HepG2 (cell line): ENCODE results near the gene RPP21. TPM values are rescaled to one million over a fixed set of nuclear protein-coding genes. Genes with fewer than 3 reads are reported as not detected.

Experiments used
- ARID2 ChIP-seq: sonication (generic); formaldehyde crosslinking; IDR thresholded peaks from 2 replicates; pipeline ENCODE4 v1.8.1; 2022; ENCODE audit warnings: mild to moderate bottlenecking, missing genetic modification reagents, borderline replicate concordance
- CREB3 ChIP-seq: sonication (generic); formaldehyde crosslinking; IDR thresholded peaks from 2 replicates; pipeline ENCODE4 v1.5.0; 2020; ENCODE audit warnings: missing genetic modification reagents
- GLMP ChIP-seq: sonication (generic); formaldehyde crosslinking; IDR thresholded peaks from 2 replicates; pipeline ENCODE4 v1.9.0; 2021; ENCODE audit warnings: missing genetic modification reagents, mild to moderate bottlenecking, borderline replicate concordance
- HMG20B ChIP-seq: conservative IDR thresholded peaks from 2 replicates; pipeline ENCODE4 v1.6.1; 2016; ENCODE audit warnings: missing genetic modification reagents, missing compliant biosample characterization
- MTF1 ChIP-seq: sonication (generic); formaldehyde crosslinking; IDR thresholded peaks from 2 replicates; pipeline ENCODE4 v1.5.0; 2020; ENCODE audit warnings: missing genetic modification reagents
- RXRB ChIP-seq: IDR thresholded peaks from 2 replicates; pipeline ENCODE4 v1.6.1; 2016; ENCODE audit warnings: borderline replicate concordance, missing genetic modification reagents, missing compliant biosample characterization
- SMAD9 ChIP-seq: sonication (generic); formaldehyde crosslinking; IDR thresholded peaks from 2 replicates; pipeline ENCODE4 v1.5.1; 2020; ENCODE audit warnings: mild to moderate bottlenecking, missing genetic modification reagents
- SMC3 ChIP-seq: IDR thresholded peaks from 2 replicates; pipeline ENCODE4 v1.6.1; 2011; ENCODE audit warnings: low read length, improper control_type of control experiment
- SP5 ChIP-seq: IDR thresholded peaks from 2 replicates; pipeline ENCODE4 v1.6.1; 2016; ENCODE audit warnings: low read depth, borderline replicate concordance
- THAP7 ChIP-seq: sonication (generic); formaldehyde crosslinking; IDR thresholded peaks from 2 replicates; pipeline ENCODE4 v1.8.1; 2023; ENCODE audit warnings: mild to moderate bottlenecking, missing genetic modification reagents
- U2AF2 ChIP-seq: fragments of 200-400 bp; formaldehyde crosslinking; IDR thresholded peaks from 2 replicates; pipeline ENCODE4 v1.6.1; 2017; ENCODE audit warnings: low read depth, mild to moderate bottlenecking, low read length
- ZFP41 ChIP-seq: sonication (generic); formaldehyde crosslinking; IDR thresholded peaks from 2 replicates; pipeline ENCODE4 v1.4.0; 2020; ENCODE audit warnings: mild to moderate bottlenecking, missing genetic modification reagents, borderline replicate concordance
- ZNF205 ChIP-seq: IDR thresholded peaks from 2 replicates; pipeline ENCODE4 v1.6.1; 2018; ENCODE audit warnings: missing biosample characterization, missing genetic modification reagents
- ZNF225 ChIP-seq: sonication (generic); formaldehyde crosslinking; IDR thresholded peaks from 2 replicates; pipeline ENCODE4 v1.4.0; 2020; ENCODE audit warnings: mild to moderate bottlenecking, missing genetic modification reagents
- ZNF24 ChIP-seq: fragments of 450-650 bp; IDR thresholded peaks from 2 replicates; pipeline ENCODE4 v1.6.1; 2017; ENCODE audit warnings: antibody characterized with exemption, mild to moderate bottlenecking
- ZNF275 ChIP-seq: sonication (generic); formaldehyde crosslinking; IDR thresholded peaks from 2 replicates; pipeline ENCODE4 v1.8.0; 2022; ENCODE audit warnings: missing genetic modification reagents, mild to moderate bottlenecking, inconsistent platforms, borderline replicate concordance
- ZNF609 ChIP-seq: sonication (generic); formaldehyde crosslinking; IDR thresholded peaks from 2 replicates; pipeline ENCODE4 v1.4.0; 2020; ENCODE audit warnings: mild to moderate bottlenecking, missing genetic modification reagents, borderline replicate concordance
- ZNF746 ChIP-seq: sonication (generic); formaldehyde crosslinking; IDR thresholded peaks from 2 replicates; pipeline ENCODE4 v1.8.0; 2022; ENCODE audit warnings: mild to moderate bottlenecking, missing genetic modification reagents
- ZNF800 ChIP-seq: sonication (generic); formaldehyde crosslinking; IDR thresholded peaks from 2 replicates; pipeline ENCODE4 v1.4.0; 2020; ENCODE audit warnings: missing genetic modification reagents
- polyA plus RNA-seq, 8 experiments: library from polyadenylated mRNA; depleted of rRNA in 3 of 8; stranded (reverse) in 7 of 8; unstranded in 1 of 8; fragments of >200 nt; fragmentation: Illumina TruSeq in 4 of 8; extraction: Trizol in 4 of 8; gene quantifications; 2 replicates each; pipeline versions ENCODE4 v1.2.1 to v1.2.3, GENCODE V29; 2011 to 2016; ENCODE audit warnings: low read depth in 4 of 8, missing spikeins in 1 of 8, mixed read lengths in 1 of 8; ENCODE audit not compliant: insufficient read depth in 1 of 8
- total RNA-seq, 5 experiments: library from RNA; depleted of rRNA; stranded (reverse); fragments of >200 nt; fragmentation: Illumina TruSeq; extraction: Trizol; gene quantifications; 2 replicates each; pipeline ENCODE4 v1.2.3, GENCODE V29; 2016; ENCODE audit warnings: low read depth in 1 of 5

Gene RPP21
- total and polyA plus RNA-seq, 2 of the 13 experiments (the other 11 are each of a cell fraction or from before 2014, with no cell fraction given), result 53.1 to 72.3 TPM

- TF ChIP-seq ZNF609 (no peak), U2AF2 (no peak), SMC3 (no peak), ZNF205 (CRISPR knock-in tag) (no peak), SMAD9 (CRISPR knock-in tag) (no peak), CREB3 (CRISPR knock-in tag) (no peak), HMG20B (CRISPR knock-in tag) (0 out of 2 replicates have a peak, but pooled peaks have one; percentile 28), MTF1 (CRISPR knock-in tag) (peak; percentile 57; the same call in 1 of the 2 replicates), GLMP (CRISPR knock-in tag) (no peak), ARID2 (peak; percentile 41; the same call in 1 of the 2 replicates), ZNF225 (CRISPR knock-in tag) (no peak), ZNF746 (no peak), ZNF24 (no peak), SP5 (CRISPR knock-in tag) (no peak), RXRB (CRISPR knock-in tag) (peak; percentile 72; the same call in 1 of the 2 replicates), ZNF800 (CRISPR knock-in tag) (0 out of 2 replicates have a peak, but pooled peaks have one; percentile 67), THAP7 (CRISPR knock-in tag) (no peak), ZNF275 (CRISPR knock-in tag) (no peak), ZFP41 (CRISPR knock-in tag) (no peak)
Observed at GRCh38 chr6:30378290-30378937, 33.5 kb downstream of the RPP21 start (continued).
